NCI-H1105 (cell line): ENCODE data around the gene DSE.

Experiments
- DNase-seq: peaks from one replicate; lab custom pipeline; 2025; lab: John Stamatoyannopoulos, UW

DSE gene

DNA sequence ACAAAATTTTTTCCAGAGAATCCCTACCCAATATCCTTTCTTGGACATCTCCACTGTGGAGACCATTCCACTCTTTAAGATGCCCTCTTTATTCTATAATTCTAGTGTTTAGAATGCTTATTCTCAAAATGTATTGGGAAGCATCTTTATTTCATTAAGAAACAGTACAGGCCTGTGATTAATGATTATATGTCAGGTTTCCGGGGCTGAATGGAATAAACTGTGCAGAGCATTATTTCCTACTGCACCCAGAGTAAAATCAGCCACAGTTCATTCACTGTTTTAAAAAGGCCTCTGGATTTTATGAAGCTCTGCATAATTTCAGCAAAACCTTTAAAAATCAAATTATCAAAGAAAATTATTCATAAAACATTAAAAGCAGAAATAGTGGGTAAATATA lies 42.6 kb downstream of the DSE start:
- no peak for DNase-seq

DNA sequence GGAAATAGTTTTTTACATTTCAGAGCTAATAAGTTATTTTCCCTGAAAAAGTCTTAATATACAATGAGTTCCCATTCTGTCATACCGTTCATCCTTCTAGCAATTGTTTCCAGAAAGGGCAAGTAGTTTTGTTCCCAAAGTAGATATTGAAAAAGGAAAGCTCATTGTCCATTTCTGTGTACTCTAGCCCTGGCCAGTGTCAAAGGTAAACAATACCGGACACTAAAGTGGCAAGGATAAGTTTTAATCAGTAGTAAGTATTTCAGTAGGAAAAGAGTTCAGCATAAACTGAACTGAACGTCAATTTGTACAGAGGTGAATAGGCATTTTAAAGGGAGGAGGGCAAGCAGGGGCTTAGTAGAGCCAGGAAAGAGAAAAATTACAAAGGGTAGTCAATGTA lies 46.9 kb downstream of the DSE start:
- no peak for DNase-seq

DNA sequence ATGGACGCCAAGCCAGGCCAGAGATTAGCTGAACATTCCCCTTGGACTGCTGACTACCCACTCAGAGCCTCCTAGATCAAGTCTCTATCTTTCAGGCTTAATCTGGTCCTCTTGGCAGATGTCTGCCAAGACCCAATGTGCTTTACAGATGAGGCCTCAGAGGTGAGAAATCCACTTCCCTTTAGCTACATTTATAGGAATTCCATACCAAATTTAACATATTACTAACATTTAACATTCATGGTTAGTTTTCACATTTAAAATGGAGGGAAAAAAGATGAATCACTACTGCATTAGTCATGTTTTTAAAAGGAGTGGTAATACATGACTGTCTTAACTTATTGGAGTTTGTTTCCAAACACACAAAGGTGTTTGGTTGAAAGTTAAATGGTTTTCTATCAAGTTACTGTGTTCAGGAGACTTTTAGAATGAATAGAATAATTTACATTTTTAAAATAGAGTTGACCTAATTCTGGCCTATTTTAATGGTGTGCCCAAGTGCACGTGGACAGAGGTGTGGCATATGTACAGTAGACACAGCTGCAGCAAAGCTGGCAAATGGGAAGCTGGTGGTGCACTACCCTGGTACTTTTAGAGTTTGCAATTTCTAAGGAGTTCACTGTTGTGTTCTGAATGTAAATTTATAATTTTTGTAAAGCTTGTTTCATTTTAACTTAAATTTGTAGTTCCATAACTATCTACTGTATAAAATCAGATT lies 48.5 kb downstream of the DSE start:
- DNase-seq: no peak

DNA sequence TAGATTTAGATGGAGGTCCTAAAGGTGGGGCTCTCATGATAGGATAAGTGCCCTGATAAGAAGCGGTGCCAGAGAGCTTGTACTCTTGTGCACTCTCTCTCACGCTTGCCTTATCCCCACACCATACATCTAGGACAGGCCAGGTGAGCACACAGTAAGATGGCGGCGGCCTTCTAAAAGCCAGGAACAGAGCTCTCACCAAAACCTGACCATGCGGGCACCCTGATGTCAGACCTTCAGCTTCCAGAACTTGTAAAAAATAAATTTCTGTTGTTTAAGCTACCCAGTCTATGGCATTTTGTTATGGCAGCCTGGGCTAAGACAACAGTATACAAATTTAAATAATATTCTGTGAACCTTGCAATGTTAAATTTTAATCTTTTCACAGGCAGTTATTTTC lies 49.6 kb downstream of the DSE start:
- DNase-seq: no peak

DNA sequence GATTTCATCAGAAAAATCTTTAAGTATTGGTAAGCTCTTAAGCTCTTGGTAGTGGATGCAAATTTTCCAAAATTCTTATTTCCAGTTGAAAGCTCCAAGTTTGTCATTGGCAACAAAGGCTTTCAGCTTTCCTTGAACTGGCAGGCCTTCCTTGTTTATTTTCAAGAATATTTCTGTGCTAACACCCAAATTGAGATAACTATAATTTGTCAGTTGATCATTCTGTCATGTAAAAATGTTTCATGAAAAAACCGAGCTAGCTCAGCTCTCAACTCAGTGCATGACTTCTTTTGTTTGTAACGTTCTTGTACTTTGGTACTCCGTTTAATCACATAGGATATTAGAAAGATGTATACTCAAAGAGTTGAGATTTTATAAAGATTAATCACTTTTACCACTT lies 51.5 kb downstream of the DSE start:
- DNase-seq: no peak

DNA sequence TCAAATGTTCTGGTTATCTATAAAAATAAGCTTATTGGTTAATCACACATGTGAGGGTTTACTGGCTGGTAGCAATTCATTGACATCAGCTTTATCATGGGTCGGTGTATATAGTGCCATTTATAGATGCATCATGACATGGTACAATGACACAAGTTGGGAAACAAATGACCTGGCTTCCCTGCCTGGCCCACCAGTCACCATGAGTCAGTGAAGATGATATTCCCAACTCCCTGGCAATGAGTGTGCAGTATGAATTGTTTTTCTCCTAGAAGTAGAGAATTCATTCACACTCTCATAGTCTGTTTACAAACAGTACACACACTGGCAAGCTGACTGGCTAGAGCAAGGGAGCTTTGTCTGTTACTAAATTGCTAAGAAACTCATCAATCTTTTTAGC lies 53.3 kb downstream of the DSE start:
- no peak for DNase-seq

DNA sequence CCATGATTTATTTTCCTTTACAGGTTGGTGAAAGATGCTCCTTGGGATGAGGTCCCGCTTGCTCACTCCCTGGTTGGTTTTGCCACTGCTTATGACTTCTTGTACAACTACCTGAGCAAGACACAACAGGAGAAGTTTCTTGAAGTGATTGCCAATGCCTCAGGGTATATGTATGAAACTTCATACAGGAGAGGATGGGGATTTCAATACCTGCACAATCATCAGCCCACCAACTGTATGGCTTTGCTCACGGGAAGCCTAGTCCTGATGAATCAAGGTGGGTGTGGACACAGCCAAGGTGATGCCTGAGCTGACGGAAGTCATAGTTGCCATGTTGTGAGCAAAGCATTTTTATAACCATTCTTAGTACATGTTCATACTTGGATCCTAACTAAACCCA lies 55.8 kb downstream of the DSE start:
- no peak for DNase-seq

DNA sequence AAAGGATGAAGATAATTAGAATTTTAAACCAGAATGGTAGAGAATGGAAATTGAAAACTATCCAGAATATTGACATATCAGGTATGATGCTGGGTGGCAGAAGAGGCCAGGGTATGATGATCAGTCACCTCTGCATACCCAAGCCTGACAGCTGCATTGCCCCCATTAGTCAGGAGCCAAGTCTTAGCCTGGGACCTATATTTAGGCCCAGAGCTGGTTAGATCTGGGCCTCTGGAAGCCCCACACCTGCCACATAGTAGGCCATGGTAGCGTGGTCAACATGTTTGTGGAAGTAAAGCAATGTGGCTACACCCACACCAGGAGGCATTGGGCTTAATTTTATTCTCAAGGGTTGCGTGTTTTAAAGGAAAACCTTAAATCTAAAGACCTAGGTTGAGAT lies 58.4 kb downstream of the DSE start:
- DNase-seq: no peak

DNA sequence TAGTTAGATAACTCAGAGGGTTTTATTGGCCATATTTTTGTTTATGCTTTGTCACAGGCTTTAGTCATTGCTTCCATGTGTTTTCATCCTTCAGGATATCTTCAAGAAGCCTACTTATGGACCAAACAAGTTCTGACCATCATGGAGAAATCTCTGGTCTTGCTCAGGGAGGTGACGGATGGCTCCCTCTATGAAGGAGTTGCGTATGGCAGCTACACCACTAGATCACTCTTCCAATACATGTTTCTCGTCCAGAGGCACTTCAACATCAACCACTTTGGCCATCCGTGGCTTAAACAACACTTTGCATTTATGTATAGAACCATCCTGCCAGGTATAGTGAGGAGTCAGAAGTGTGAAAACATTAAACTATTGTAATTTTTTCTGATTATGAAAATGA lies 60.1 kb downstream of the DSE start:
- DNase-seq: no peak

DNA sequence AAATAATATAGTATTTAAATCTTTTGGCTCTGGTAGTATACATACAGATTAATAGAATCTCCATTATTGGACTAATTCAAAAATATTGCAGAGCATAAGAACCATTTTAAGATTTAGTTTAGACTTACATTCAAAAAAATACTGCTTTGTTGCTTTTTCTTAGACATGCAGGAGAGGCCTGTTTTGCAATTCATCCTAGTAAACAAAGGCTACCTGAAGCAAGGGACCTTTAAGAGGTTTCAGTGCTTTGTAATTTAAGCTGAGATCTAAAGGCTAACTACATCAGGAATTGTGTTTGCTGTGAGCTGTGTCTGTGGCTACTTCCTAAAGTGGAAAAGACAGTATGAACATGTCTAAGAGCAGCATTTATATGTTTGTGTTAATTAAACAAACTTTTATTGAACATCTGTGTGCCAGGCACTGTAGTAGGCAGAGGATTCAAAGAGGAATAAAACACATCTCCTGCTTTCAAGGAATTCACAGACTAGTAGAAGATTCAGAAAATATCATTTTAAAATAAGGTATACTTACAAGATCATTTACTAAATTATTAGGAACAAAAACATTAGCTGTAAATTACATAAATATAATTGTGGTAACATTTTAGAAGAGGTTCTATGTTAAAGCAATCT lies 61.3 kb downstream of the DSE start:
- DNase-seq: no peak

DNA sequence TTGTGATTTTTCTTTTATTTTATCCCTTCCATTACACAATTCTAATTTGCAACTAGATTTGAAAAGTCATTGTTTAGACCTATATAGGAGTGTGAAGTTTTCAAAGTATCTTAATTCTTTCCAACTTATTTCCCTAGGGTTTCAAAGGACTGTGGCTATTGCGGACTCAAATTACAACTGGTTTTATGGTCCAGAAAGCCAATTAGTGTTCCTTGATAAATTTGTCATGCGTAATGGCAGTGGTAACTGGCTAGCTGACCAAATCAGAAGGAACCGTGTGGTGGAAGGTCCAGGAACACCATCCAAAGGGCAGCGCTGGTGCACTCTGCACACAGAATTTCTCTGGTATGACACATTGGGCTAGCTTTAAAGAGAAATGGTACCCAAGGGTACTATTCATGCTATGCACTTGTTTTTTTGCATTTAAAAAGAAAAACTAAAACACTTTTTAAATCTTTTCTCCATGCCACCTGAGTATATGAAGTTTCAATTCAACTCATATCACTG lies 62.5 kb downstream of the DSE start:
- DNase-seq: no peak

DNA sequence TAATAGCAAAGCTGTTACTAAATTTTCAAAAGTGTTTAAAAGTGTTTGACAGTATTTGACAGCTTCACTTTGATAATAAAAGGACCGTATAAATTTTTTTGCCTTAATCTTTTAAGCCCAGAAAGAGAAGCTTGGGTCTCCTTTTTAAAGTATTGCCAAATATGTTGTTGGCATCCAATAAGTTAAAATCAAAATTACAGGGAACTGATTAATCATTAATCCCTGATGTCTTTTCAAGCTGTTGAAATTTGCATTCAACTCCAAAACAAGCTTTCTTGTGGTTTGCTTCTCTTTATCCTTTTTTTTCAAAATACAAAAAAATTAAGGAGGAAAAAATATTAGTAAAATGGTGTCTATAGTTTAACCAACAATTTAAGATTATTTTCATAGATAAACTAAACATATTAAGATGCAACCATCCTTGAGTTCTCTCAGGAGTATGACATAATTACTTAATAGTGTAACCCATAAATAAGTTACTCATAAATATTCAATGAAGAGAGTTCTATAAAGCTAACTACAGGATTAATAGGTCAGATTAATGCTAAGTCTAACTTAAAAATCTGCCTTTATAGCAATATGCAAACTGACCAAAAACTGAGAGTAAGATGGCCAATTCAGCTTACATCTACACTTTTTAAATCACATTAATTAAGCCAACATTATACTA lies 63.4 kb downstream of the DSE start:
- DNase-seq: no peak

DNA sequence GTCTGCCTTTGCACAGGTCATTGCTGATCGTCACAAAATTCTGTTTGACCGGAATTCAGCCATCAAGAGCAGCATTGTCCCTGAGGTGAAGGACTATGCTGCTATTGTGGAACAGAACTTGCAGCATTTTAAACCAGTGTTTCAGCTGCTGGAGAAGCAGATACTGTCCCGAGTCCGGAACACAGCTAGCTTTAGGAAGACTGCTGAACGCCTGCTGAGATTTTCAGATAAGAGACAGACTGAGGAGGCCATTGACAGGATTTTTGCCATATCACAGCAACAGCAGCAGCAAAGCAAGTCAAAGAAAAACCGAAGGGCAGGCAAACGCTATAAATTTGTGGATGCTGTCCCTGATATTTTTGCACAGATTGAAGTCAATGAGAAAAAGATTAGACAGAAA lies 65.8 kb downstream of the DSE start:
- no peak for DNase-seq

DNA sequence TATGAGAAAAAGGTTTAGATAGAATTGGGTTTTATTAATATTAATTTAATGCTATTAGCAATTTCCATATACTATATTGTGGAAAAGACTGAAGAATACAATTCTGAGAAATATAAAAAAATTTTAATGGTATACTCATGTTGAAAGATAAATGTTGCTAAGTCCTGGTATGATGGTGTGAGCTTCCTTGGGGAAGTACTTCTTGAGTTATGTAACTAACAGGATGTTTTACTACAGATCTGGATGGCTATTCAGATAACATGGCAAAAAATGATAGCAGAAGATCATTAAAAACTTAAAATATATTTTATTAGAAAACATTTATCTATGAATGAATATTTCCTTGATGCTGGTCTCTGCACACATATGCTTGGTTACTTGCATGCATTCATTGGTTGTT lies 66.9 kb downstream of the DSE start:
- no peak for DNase-seq

DNA sequence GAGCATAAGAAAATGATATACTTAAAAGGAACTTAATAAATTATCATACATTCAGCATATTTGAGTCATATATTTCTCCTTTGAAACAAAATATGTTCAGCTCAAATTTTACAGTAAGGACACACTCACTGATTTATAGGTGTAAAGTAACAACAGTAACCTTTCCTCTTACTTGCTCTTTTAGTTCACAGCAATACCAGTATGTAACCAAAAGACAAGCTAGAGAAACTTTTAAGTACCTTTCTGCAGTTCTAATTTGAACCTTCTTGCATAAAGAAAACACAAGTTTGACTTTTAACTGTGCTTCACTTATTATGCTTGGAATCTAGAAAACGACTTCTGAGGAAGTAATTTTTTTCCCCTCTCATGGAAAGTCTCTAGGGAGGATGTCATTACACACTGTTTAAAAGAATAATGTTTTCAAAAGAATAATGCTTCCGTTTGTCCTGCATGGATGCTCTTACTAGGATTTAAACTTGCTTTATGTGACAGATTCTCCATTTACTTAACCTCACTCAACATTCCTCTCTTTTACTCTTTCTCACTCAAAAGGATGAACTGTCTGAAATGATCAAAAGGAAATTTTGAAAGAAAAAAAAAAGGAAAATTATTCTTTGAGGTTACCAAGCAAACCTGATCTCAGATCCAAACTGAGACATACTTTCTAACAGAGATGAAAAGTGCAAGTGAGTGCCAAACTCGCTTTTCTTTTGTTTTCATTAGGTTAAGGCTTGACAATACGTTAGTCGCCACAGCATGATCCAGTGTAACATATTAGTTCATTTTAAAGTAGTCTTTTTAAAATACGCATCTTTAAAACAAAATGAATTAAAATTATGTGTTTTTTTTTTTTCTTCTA lies 68.1 kb downstream of the DSE start:
- no peak for DNase-seq

DNA sequence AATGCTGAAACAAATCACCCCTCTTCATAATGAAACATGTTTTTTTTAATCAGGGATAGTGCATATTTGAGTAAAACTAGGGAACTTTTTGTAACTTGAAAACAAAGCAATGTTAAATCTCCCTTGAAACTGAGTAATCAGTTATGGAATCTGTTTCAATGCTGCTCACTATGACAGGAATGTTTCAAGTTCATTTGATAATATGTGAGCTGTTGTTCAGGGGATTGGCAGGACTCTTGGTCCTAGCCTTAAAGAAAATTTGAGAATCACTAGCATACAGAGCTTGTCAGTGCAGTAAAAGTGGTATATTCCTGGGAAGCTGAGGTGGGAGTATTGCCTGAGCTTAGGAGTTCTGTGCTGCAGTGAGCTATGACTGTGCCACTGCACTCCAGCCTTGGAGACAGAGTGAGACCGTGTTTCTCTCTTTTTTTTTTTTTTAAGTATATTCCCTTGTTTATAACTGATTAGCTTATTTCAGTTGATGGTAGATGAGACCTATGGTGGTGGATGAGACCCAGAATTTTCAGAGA lies 68.8 kb downstream of the DSE start:
- no peak for DNase-seq

DNA sequence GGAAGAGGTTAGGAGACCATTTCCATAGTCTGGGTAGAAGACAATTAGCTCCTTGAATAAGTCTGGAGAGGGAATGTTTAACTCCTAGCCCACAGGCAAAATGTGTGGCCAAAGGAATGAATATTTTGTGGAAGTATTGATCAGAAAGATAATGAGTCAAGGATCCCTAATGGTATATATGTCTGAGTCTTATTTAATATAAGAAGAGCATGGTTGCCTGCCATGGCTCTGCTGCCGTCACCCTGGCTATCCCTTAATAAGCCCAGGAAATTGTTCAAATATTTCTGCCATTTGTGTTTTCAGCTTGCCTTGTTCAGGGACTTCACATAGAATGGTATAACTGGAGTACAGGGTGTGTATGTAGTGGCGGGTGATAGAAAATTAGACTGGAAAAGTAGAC lies 72.4 kb downstream of the DSE start:
- DNase-seq: no peak

DNA sequence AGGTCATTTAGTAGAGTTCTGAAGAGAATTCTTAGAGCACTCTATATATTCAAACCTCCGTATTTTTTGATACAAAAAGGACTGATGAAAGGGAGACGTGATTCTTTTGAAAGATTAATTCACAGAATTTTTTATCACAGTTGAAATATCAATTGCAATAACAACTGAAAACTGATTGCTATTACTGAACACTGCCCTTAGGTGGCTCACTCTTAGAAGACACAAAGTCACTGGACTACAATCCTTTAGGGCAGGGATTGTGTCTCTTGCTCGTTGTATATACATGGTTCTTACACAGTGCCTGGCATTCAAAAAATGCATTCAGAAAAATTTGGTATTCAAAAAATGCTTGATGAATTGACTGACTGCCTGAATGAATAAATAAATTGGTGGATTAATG lies 73.3 kb downstream of the DSE start:
- DNase-seq: peak; percentile 17

DNA sequence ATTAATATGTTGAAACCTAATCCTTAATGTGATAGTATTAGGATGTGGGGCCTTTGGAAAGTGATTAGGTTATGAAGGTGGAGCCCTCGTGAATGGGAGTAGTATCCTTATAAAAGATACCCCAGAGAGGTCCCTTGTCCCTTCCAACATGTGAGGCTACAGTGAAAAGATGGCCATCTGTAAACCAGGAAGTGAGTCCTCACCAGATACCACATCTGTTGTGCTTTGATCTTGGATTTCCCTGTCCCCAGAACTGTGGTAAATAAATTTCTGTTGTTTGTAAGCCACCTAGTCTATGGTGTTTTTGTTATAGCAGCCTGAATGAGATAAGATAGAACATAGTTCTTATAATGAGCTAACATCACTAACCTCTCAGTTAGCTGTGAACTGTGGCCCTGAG lies 73.8 kb downstream of the DSE start:
- no peak for DNase-seq

DNA sequence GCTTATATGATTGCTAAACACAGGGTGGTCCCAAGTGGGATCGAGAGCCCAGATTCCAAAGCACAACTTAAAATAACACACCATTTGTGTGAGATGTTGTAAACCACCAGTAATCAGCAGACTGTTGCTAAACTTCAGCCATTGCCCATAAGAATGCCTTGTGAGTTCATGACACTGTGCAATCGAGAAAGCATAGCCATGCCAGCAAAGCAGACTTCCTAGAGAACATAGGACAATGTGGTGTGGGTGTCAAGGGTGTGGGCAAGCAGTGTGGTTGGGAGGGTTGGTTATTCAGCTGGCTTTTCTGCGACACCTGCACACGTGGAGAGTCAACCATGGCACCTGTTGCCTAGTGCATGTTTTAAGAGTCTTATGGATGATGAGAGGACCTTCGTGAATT lies 74.4 kb downstream of the DSE start:
- no peak for DNase-seq

DNA sequence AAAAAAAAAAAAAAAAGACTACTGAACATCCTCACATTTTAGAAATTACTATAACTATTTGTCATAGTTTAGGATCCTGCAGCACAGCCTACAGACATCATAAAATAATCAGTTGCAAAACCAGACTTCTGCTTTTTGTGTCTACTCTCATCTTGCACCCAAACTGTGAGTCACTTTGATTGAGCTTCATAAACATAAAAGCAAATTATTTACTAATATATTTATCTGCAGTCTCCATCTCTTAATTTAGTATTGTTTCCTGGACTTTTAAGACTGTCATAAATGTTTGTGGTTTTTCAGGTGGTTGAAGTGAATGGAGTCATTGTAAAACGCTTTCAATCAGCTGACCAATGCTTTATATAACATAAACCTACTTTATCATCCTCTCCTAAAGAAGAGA lies 75.7 kb downstream of the DSE start:
- DNase-seq: no peak

DNA sequence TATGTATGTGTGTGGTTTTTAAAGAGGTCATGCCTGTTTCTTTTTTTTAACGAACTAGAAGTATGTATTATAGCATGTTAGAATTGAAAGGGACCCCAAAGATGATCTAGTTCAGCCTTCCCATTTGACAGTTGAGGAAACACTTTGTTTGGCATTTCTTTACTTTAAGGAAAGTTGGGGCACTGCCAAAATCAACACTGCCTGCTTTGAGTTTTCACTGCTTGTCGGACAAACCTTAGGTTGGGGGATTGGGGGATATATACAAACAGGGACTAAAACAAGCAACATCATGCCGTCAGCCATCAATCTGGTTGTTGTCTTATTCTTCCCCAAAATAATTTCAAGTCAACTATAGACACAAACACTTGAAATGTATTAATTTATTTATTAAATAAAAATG lies 76.3 kb downstream of the DSE start:
- DNase-seq: no peak
